ENCODE results near the gene MUC22.

Gene MUC22

DNA sequence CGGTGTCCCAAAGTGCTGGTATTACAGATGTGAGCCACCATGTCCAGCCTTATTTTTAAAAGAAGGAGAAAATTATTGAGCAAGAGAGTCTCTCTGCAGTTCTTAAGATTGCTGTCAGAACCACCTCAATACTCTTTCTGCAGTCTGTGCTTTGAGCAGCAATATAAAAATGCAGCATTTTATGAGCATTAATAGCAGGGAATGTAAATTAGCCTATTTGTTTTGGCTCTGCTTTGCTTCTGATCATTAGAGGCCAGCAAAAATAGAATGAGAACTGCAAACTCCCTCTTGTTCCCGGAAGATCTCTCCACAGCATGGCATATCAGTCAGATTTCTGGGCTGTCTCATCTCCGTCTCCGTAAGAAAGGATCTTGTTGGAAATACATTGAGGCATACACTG, 66.3 kb downstream of the MUC22 start:
- Histone ChIP-seq H3K4me3 (ENCODE audit: low read depth, low read length) (no peak overlapping the region), H3K9me3 (no peaks in the 10 kb centered on the region), H3K36me3 (no peaks in the 10 kb centered on the region), H3K27me3 (no peaks in the 10 kb centered on the region), H3K4me1 (no peaks in the 10 kb centered on the region)
- TF ChIP-seq, protein P1, sequence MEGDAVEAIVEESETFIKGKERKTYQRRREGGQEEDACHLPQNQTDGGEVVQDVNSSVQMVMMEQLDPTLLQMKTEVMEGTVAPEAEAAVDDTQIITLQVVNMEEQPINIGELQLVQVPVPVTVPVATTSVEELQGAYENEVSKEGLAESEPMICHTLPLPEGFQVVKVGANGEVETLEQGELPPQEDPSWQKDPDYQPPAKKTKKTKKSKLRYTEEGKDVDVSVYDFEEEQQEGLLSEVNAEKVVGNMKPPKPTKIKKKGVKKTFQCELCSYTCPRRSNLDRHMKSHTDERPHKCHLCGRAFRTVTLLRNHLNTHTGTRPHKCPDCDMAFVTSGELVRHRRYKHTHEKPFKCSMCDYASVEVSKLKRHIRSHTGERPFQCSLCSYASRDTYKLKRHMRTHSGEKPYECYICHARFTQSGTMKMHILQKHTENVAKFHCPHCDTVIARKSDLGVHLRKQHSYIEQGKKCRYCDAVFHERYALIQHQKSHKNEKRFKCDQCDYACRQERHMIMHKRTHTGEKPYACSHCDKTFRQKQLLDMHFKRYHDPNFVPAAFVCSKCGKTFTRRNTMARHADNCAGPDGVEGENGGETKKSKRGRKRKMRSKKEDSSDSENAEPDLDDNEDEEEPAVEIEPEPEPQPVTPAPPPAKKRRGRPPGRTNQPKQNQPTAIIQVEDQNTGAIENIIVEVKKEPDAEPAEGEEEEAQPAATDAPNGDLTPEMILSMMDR (IDR thresholded peaks at IDR 0.05; ENCODE audit: low read depth, low read length) = no peak
- DNase-seq = no peak

DNA sequence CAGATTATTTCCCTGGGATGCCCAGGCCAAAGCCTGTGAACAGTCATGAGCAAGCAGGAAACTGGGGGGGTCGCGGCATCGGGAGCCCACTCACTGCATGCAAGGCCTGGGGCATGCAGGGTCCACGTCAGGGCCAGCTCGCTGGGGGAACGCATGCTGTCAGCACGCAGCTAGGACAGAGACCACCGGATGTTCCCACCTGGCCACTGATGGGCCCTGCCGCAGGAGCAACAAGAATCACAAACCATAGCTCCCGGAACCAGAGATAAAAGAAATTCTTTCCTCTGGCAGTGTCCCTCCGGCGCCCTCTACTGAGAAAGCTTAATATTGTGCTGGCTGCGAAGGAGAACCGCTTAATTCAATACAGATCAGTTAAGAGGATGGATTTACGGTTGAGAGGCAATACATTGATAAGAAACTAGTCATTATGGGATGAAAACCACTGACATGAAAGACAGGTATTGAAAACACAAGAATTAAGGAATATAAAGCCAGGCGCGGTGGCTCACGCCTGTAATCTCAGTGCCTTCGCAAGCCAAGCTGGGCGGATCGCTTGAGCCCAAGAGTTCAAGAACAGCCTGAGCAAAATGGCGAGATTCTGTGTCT, 69.5 kb downstream of the MUC22 start:
- Histone ChIP-seq H3K9me3 (no peaks in the 10 kb centered on the region), H3K4me1 (no peaks in the 10 kb centered on the region), H3K36me3 (no peaks in the 10 kb centered on the region), H3K27me3 (no peaks in the 10 kb centered on the region), H3K4me3 (ENCODE audit: low read depth, low read length) (peak overlapping the region; percentile 10)
- TF ChIP-seq, protein P1 (IDR thresholded peaks at IDR 0.05; ENCODE audit: low read depth, low read length) = peak; percentile 92
- DNase-seq = peak; percentile 76

DNA sequence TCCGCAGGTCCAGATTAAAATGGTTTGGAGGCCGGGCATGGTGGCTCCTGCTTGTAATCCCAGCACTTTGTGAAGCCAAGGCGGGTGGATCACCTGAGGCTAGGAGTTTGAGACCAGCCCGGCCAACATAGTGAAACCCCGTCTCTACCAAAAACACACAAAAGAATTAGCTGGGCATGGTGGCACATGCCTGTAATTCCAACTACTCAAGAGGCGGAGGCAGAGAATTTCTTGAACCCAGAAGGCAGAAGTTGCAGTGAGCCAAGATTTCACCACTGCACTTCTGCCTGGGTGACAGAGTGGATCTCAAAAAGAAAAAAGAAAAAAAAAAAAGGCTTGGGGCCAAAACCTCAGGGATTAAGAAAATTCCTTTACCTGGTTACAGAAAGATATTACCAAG, 71.6 kb downstream of the MUC22 start:
- H3K4me1 ChIP-seq = peaks cover 5% of the 10 kb centered on the region
- DNase-seq = no peak

DNA sequence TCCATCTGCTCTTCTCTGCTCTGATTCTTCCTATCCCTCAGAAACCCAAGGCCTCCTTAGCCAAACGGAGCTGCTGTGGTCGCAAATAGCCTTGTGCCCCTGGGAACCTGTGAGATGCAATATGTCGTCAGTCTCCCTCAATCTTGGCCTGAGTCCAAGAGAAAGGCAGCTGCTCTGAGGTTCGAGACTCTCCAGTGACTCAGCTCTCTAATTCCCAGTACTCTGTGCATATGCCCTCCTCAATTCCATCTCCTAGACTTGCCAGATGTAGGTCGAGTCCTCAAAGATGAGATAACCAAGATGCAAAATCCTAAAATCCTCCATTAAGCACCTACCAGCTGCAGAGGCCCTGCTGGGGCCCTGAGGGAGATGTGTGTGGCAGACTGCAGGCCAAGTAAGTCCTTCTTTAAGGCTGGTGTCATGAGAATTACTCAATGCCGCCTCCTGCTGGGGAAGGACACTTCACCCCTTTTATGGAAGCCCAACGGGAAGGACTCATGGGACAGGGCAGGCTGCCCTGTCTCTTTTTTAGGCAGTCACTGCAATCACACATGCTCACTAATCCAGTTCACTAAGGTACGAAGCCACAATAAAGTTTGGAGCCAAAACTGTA, 73.6 kb downstream of the MUC22 start:
- DNase-seq = peak; percentile 56
- Histone ChIP-seq H3K4me3 (ENCODE audit: low read depth, low read length) (no peak overlapping the region), H3K36me3 (no peaks in the 10 kb centered on the region), H3K4me1 (peaks cover 10% of the 10 kb centered on the region), H3K9me3 (no peaks in the 10 kb centered on the region), H3K27me3 (no peaks in the 10 kb centered on the region)
- TF ChIP-seq, protein P1 (IDR thresholded peaks at IDR 0.05; ENCODE audit: low read depth, low read length) = peak; percentile 26

More for the DNA sequence above, 71.6 kb downstream of the MUC22 start:
- Histone ChIP-seq H3K36me3 (no peaks in the 10 kb centered on the region), H3K9me3 (no peaks in the 10 kb centered on the region), H3K27me3 (no peaks in the 10 kb centered on the region), H3K4me3 (ENCODE audit: low read depth, low read length) (no peak overlapping the region)
- TF ChIP-seq, protein P1 (IDR thresholded peaks at IDR 0.05; ENCODE audit: low read depth, low read length) = no peak
